T-helper 1 cell treated with Interleukin-12 subunit alpha and Interleukin-12 subunit beta and Interleukin-4 antibody, amounts not matched to agents 30 μg/mL and 1 μg/mL, for 36 hours (primary cell): ENCODE results near the gene CTDNEP1.
A peak's percentile ranks its signal among the peaks of the same experiment; 100 is the strongest.

Experiments
- H3K27ac Mint-ChIP-seq: one replicate; pipeline ENCODE4 v1.8.0; 2021; ENCODE audit warnings: mild to moderate bottlenecking, mixed read lengths
- H3K27me3 Mint-ChIP-seq: one replicate; pipeline ENCODE4 v1.8.0; 2021; ENCODE audit warnings: low read depth, mixed read lengths
- H3K36me3 Mint-ChIP-seq: one replicate; pipeline ENCODE4 v1.8.0; 2021; ENCODE audit warnings: low read depth, mixed read lengths
- H3K4me1 Mint-ChIP-seq: one replicate; pipeline ENCODE4 v1.8.0; 2021; ENCODE audit warnings: low read depth, mixed read lengths
- H3K4me3 Mint-ChIP-seq: one replicate; pipeline ENCODE4 v1.8.0; 2021; ENCODE audit warnings: mild to moderate bottlenecking, moderate library complexity, mixed read lengths
- H3K9me3 Mint-ChIP-seq: one replicate; pipeline ENCODE4 v1.8.0; 2021; ENCODE audit warnings: mixed read lengths

CTDNEP1 gene

DNA sequence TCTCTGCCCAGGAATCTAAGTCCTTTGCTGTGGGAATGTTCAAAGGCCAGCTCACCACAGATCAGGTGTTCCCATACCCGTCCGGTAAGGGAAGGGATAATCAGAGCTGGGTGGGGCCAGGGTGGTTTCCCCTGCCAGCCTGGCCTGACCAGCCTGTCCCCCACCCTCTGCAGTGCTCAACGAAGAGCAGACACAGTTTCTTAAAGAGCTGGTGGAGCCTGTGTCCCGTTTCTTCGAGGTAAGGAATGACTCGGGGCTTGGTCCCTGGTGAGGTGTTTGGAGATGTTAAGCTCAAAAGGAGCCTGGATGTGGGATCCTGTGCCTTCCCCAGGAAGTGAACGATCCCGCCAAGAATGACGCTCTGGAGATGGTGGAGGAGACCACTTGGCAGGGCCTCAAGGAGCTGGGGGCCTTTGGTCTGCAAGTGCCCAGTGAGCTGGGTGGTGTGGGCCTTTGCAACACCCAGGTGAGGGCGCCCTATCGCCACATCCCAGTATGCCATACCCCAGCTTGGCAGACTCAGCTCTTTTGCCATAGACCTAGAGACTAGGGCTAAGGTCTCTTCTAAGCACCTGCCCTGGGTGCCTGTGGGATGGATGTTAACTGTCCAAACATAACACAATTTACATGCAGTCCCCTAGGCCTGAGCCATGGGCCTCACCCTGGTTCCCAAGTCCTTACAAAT lies 30.8 kb downstream of the CTDNEP1 start:
- Mint-ChIP-seq H3K27ac (peak overlapping the region; percentile 91), H3K4me3 (peak overlapping the region; percentile 96), H3K36me3 (peaks cover 15% of the 10 kb centered on the region), H3K27me3 (no peaks in the 10 kb centered on the region), H3K4me1 (peaks cover 44% of the 10 kb centered on the region), H3K9me3 (no peaks in the 10 kb centered on the region)

DNA sequence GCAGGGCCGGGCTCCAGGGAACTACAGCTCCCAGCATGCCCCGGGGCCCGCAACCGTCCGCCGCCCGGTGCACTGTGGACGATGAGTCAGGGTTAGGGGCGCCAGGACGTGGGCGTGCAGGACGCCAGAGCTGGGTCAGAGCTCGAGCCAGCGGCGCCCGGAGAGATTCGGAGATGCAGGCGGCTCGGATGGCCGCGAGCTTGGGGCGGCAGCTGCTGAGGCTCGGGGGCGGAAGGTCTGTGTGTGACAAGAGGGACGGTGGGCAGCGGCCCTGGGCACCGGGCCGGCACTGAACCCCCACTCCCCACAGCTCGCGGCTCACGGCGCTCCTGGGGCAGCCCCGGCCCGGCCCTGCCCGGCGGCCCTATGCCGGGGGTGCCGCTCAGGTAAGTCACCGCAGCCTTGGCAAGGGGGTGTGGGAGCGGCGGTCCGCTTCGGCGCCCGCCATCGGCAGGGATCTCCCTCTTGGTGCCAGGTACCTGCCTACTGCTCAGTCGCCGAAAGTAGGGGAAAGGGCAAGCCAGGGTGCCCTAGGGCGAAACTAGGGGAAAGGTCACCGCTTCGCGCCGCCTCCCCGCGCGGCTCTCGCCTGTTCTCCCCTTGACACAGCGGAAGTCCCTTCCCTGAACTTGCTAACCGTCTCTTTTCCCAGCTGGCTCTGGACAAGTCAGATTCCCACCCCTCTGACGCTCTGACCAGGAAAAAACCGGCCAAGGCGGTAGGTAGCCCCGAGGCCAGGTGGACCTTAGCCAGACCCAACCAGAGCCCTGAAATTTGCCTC lies 31.5 kb downstream of the CTDNEP1 start, which contains the start of the genes ACADVL and DLG4:
Gene ACADVL (plus strand): TSS at position 127 of the 781 bp plus-strand sequence. CDS start 47 bp downstream, at position 174.
Gene DLG4 (minus strand): TSS at position 25 of the 781 bp plus-strand sequence.
- Mint-ChIP-seq H3K27me3 (no peaks in the 10 kb centered on the region), H3K27ac (peak within 1 kb of the TSS; percentile 95), H3K9me3 (no peaks in the 10 kb centered on the region), H3K36me3 (peaks cover 13% of the 10 kb centered on the region), H3K4me1 (peaks cover 50% of the 10 kb centered on the region), H3K4me3 (peak within 1 kb of the TSS; percentile 96)

DNA sequence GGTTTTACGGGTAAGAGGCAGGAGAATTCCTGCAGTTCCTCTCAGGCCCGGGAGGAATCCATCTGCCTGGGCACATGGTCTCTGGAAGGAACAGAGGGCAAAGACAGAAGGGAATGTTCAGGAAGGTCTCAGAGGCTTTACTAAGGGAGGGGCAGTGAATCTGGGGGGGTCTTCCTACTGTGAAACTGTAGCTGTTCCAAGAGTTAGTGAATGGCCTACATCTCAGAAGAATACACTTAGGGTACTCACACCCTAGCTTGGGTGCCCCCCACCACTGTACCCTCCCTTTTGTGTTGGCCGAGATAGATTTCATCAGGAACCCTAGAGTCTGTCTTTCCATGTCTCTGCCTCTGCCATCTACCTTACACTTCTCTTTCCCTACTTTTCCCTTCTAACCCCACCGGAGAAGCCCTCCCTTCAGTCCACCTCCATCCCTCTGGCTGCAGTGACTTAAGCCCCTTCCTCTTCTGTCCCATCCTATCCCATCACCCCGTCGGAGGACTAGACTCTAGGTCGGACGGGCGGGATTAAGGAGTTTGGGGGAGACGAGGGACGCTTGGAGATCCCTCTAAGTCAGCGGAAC lies 32.2 kb downstream of the CTDNEP1 start:
- no peaks in the 10 kb centered on the region for H3K9me3 Mint-ChIP-seq
- H3K36me3 Mint-ChIP-seq, result peaks cover 13% of the 10 kb centered on the region
- peaks cover 55% of the 10 kb centered on the region for H3K4me1 Mint-ChIP-seq
- no peaks in the 10 kb centered on the region for H3K27me3 Mint-ChIP-seq
- peak overlapping the region; percentile 95 for H3K27ac Mint-ChIP-seq
- peak overlapping the region; percentile 96 for H3K4me3 Mint-ChIP-seq

DNA sequence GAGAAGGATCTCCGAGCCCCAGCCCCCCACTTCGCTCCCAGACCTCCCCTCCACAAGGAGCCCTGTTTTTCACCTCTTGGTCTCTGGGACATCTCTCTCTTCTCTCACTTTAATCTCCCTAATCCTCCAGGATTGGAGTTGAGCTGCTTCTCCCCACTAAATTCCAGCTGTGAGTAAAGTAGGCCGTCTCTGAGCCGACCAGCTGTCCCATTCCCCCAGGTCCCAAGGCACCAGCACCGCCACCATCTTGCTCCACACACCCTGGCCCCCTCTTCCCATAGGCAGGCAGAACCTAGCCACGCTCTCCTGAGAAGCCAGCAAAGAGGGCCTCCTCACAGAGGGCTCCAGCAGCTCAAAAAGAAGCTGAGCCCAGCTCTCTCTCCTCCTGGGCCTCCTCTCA lies 32.8 kb downstream of the CTDNEP1 start:
- H3K4me3 Mint-ChIP-seq, result peak overlapping the region; percentile 96
- H3K27me3 Mint-ChIP-seq, result no peaks in the 10 kb centered on the region
- H3K27ac Mint-ChIP-seq, result peak overlapping the region; percentile 64
- H3K9me3 Mint-ChIP-seq, result no peaks in the 10 kb centered on the region
- H3K36me3 Mint-ChIP-seq, result peaks cover 9% of the 10 kb centered on the region
- H3K4me1 Mint-ChIP-seq, result peaks cover 58% of the 10 kb centered on the region

DNA sequence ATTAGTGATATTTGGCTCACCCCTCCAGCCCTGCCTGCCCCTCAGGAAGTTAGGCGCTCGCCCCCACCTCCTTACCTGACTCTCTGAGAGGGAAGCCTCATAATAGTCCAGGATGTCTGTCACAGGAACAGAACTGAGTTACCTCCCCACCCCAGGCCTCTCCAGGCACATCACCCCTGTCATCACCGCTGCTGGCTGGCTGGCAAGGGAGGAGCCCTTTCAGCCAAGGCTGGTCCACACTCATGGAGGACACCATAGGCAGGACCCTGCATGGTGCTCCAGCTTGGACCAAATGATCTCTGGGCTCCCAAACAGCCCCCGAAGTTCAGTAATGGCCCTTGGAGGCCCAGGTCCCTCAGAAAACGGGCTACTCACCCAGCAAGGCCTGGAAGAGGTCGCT lies 33.4 kb downstream of the CTDNEP1 start:
- Mint-ChIP-seq H3K36me3 (peaks cover 4% of the 10 kb centered on the region), H3K27me3 (peaks cover 6% of the 10 kb centered on the region), H3K4me1 (peaks cover 63% of the 10 kb centered on the region), H3K27ac (peak overlapping the region; percentile 82), H3K9me3 (no peaks in the 10 kb centered on the region), H3K4me3 (peak overlapping the region; percentile 82)

DNA sequence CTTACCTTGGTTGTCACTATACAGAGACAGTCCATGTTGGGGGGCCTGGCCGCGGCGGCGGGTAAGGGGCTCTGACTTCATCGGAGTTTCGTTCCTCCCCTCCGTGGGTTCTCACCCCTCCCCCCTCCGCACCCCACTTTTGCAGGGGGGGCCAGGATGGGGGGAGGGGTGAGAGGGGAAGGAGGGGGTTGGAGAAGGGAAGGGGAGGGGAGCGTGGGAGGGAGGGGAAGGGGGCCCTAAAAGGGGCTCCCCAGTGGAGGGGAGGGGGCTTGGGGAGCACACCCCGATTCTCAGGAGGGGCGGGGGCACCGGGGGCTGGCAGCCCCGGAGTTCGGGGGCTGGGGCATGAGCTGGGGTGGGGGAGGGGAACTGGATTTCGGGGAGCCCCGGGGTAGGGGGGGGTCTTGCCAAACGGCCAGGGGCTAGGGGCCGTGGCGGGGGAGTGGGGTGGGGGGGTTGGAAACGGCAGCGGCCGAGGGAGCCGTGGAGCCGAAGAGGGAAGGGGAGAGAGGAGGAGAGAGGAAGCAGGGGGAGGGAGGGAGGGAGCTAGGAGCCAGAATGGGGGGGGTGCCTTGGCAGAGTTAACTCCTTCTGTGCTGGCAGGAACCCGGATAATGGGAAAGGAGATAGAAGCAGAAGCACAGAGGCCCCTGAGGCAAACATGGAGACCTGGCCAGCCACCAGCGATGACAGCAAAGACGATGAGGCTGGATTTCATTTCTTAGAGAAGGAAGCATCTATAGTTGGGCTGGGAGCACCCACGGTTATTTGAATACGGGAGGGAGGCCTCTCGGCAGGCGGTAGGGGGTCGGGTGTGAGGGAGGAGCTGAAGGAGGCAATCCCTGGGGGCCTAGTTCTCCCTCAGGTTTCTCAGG lies 34.2 kb downstream of the CTDNEP1 start:
- Mint-ChIP-seq H3K4me1 (peaks cover 65% of the 10 kb centered on the region), H3K27me3 (peaks cover 9% of the 10 kb centered on the region), H3K4me3 (peak overlapping the region; percentile 82), H3K27ac (peak overlapping the region; percentile 82), H3K9me3 (no peaks in the 10 kb centered on the region), H3K36me3 (peaks cover 4% of the 10 kb centered on the region)

DNA sequence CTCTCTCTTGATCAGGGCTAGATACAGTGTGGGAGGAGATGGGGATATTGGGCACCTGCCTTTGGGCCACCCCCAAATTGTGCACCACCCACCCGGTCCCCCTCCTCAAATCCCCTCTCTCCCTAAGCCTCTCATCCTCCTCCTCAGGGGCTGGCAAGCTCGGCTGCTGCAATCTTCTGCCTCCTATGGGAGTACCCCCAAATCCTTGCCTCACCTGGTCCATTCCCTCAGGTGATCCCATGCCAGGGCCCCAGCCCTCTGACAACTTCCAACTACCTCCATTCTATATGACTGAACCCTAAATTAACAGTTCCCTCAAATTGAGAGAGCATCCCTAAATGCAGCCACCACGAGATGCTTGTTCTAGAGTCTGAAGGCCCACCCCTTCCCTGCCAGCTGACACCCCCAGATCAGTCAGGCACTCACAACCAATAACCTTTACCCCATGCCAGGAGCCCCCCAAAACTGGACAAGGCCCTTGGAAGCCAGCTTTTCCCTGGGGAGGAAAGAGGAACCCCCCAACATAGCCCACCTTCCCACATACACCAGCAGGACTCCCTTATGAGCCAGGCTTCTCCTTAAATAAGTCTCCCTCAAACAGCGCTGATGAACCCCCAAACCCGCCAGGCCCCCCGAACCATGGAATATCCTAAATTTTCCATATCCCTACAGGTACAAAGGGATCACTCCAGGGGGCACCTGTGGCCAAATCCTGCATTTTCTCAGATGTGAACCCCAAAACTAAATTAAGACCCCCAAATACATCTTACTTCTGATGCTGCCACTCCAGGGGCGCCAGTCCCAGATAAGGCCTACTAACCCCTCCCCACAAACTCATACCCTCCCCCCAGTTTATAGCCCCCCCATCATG lies 35.1 kb downstream of the CTDNEP1 start:
- peak overlapping the region; percentile 58 for H3K4me3 Mint-ChIP-seq
- peak overlapping the region; percentile 39 for H3K27ac Mint-ChIP-seq
- H3K27me3 Mint-ChIP-seq, result peaks cover 15% of the 10 kb centered on the region
- peaks cover 67% of the 10 kb centered on the region for H3K4me1 Mint-ChIP-seq
- H3K9me3 Mint-ChIP-seq, result no peaks in the 10 kb centered on the region
- H3K36me3 Mint-ChIP-seq, result peaks cover 3% of the 10 kb centered on the region

DNA sequence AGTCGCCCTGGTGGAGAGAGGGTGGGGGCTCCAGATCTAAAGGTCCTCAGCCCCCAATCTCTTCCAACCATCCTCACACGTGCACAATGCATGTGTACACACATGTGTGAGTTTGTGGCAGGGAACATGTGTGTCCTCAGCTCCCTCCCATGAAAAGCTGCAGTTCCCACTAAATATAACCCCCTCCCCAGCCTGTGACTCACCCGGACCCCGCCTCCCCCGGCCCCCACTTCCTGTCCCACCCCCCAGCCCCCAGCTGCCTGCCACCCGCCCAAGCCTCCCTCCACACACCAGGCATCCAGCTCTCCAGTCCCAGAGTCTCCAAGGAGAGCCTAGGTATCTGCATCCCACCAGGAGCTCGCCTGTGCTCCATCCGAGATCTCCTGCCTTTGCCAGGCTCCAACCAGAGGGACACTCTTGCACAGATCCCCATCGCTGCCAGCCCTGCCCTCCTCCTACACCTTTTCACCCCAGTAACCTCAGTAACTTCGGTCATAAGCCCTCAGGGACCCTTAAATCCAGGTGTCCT lies 35.8 kb downstream of the CTDNEP1 start:
- Mint-ChIP-seq H3K27ac (peak overlapping the region; percentile 26), H3K36me3 (peaks cover under 1% of the 10 kb centered on the region), H3K9me3 (no peaks in the 10 kb centered on the region), H3K4me1 (peaks cover 61% of the 10 kb centered on the region), H3K27me3 (peaks cover 15% of the 10 kb centered on the region), H3K4me3 (peak overlapping the region; percentile 58)

DNA sequence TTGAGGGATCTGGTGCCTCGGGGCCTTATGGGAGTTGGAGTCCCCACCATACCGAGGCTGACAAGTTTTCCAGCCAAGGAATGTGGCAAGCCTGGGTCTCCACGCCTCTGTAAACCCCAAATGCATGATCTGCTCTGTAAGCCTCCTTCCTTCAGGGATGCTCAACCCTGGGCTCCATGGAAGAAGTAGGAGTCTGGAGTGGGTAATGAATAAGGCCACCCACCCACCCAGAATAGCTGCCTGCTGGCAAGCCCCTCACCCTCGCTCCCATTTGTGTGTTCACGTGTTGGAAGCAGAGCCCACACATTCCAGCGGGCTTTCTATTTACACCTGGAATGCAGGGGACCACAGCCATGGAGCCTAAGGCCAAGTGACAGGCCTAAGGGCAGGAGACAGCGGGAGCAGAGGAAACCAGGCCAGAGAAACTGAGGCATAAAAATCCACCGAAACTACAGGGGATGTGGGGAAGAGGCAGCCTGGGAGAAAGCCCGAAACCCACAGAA lies 36.3 kb downstream of the CTDNEP1 start:
- no peaks in the 10 kb centered on the region for H3K9me3 Mint-ChIP-seq
- peak overlapping the region; percentile 89 for H3K4me3 Mint-ChIP-seq
- peaks cover 56% of the 10 kb centered on the region for H3K4me1 Mint-ChIP-seq
- peaks cover 16% of the 10 kb centered on the region for H3K27me3 Mint-ChIP-seq
- H3K36me3 Mint-ChIP-seq, result peaks cover under 1% of the 10 kb centered on the region
- H3K27ac Mint-ChIP-seq, result peak overlapping the region; percentile 96

DNA sequence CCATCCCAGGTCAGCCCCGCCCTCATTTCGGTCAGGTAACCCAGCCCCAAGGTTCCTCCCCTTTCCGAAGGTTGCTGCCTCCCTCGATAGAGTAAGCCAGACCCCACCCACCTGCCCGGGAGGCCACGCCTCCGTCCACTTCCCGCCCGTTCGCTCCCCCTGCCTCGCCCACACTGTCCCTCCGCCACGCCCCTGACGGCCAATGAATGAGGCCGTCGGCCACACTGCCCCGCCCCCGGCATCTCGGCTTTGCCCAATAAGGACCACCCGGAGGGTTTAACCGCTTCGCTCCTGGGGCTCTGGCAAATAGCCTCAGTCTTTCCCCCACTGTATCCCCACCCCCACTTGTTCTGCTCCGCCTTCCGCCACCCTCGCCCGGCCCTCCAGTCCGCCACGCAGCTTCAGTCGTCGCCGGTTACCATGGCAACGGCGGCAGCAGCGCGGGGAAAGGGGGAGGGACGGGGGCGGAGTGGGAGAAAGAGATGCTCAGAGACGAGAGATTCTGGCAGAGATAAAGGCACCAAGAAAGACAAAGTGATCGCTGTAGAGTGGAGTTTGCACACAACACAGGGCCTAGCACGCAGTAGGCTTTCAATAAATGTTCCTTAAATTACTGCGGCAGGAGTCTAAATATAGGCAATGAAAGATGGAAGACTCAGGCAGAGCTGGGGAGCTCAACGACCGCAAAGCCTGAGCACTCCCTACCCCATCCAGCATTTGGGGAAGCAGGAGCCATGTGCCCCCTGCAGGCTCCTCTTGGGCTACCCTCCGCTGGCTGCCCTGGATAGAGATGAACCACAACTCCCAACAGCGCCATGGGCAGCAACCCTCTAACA lies 37.0 kb downstream of the CTDNEP1 start:
- Mint-ChIP-seq H3K4me1 (peaks cover 53% of the 10 kb centered on the region), H3K36me3 (peaks cover 3% of the 10 kb centered on the region), H3K27ac (peak overlapping the region; percentile 96), H3K27me3 (peaks cover 22% of the 10 kb centered on the region), H3K9me3 (no peaks in the 10 kb centered on the region), H3K4me3 (peak overlapping the region; percentile 89)

DNA sequence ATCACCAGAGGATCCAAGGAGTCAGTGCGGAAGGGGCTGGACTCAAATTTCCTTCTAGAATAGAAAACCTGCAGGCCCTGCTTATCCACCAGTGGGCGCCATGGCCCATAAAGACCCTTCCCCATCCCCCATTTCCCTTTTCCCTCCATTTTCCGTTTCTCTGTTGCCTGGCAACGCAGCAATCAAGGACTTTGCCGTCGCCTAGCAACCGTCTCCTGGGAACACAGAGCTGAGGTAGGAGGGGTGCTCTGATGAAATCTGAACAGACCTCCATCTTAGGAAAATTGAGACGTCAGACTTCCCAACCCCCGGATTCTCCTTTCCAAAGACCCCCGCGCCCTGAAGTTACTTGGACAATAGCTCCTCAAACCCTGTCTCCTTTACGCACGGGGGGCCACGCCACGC lies 37.6 kb downstream of the CTDNEP1 start:
- H3K9me3 Mint-ChIP-seq, result no peaks in the 10 kb centered on the region
- H3K36me3 Mint-ChIP-seq, result peaks cover 3% of the 10 kb centered on the region
- peaks cover 22% of the 10 kb centered on the region for H3K27me3 Mint-ChIP-seq
- peak overlapping the region; percentile 96 for H3K27ac Mint-ChIP-seq
- H3K4me1 Mint-ChIP-seq, result peaks cover 48% of the 10 kb centered on the region
- peak overlapping the region; percentile 89 for H3K4me3 Mint-ChIP-seq

DNA sequence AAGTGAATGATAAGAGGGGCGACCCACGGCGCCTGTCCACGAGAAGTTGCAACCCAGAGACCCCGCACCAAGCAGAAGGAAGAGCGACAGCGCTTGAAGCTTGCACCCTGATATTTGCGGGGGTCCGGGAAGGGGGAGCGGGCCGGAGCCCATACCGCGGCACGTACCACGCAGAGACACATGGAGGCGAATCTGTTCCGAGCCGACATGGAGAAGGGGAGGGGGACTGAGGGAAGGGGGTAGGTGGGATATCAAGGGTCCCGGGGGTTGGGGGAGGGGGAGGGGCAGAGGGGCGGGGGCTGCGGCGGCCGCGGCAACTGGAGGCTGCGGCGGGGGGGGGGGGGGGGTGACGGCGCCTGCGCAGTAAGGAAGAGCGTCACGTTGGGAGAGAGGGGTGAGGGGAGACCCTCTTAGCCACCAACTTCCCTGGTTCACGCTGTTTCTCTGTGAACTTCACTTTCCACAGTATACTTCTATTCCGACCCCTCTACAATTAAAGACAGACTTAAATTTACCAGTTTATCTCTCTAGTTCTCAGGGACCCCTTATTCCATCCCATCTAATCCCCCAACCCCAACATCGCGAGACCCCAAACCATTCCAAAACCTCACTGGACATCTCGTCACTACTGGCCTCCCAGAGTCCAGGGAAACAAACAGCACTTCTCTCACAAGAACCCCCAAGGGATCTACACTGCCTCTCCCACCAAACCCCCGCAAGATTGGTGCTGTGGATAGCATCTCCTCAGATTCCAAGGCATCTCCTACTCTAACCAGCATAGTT lies 39.9 kb downstream of the CTDNEP1 start:
- Mint-ChIP-seq H3K27ac (no peak overlapping the region), H3K27me3 (peaks cover 22% of the 10 kb centered on the region), H3K4me1 (peaks cover 38% of the 10 kb centered on the region), H3K36me3 (peaks cover 5% of the 10 kb centered on the region), H3K9me3 (no peaks in the 10 kb centered on the region), H3K4me3 (no peak overlapping the region)
